Activated T-cell treated with anti-CD3 and anti-CD28 coated beads for 48 hours (primary cell): ENCODE results near the gene KIF1B.
A peak's percentile ranks its signal among the peaks of the same experiment; 100 is the strongest.
"Not testable (repeated sequence)": the region's sequence is repeated elsewhere in the genome, so short reads cannot be mapped to it uniquely, and the experiment has no call there.

ENCODE experiments used
- DNase-seq: peaks from one replicate; pipeline ENCODE4 v3.0.0-alpha.2; 2020; ENCODE audit warnings: low read depth

Gene KIF1B

DNA sequence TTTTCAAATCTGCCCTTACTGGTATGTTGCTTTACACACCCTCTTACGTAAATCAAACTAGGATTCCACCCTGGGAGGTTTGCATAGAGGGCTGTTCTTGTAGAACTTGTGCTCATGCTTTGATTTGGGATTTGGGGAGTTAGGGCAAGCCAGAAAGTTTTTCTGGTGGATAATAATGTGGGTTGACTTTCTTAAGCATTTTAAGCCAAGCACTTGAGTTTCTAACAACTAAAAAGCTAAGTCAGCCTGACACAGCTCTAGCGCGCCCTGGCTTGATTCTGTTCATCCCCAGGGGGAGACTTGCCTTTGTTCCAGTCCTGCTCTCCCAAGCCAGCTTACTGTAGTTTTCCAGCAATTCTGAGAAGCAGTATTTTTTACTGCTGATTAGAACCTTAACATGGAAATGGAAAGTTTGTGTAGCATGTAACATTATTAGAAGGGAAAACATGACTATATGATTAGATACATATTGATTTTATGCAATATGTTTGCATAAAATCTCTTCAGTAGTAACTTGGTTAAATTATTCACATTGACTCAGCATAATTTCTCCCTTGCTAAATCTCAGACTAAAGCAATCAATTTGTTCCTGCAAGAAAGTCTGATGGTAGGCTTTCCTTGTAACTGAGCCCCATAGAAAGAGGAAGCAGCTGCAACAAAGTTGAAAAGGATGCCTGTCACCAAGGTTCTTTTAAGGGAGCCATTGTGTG lies 177.5 kb downstream of the KIF1B start:
- DNase-seq, result no peak

DNA sequence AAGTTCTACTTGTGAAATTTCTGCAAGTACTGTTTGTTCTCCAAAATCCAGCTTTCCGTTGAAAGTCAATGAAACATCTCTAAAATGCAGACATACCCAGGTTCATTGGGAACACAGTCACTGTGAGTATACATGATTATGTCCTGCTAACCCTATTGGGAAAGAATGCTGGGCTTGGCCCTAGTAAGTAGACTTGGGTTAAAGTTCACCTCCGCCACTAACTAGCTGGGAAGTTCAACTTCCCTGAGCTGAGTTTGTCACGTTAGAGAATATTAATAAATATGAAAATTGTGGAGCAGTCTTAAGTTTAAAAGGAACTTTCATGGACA lies 178.0 kb downstream of the KIF1B start:
- DNase-seq, result no peak

GRCh38 chr1:10389271-10389973 lies 179.1 kb downstream of the KIF1B start:
- no peak for DNase-seq

- no peak for DNase-seq
Observed at GRCh38 chr1:10396870-10397269, 186.5 kb downstream of the KIF1B start.

GRCh38 chr1:10398278-10398733 lies 187.9 kb downstream of the KIF1B start:
- no peak for DNase-seq

- DNase-seq, result peak; percentile 98
Observed at GRCh38 chr1:10398734-10399443, 188.5 kb downstream of the KIF1B start, which contains the start of gene PGD. Gene PGD (plus strand): TSS chr1:10399064. CDS start chr1:10399118, 54 bp downstream.

GRCh38 chr1:10399444-10399941 lies 189.1 kb downstream of the KIF1B start:
- peak; percentile 3 for DNase-seq

GRCh38 chr1:10400013-10400412 lies 189.6 kb downstream of the KIF1B start:
- DNase-seq, result no peak

DNA sequence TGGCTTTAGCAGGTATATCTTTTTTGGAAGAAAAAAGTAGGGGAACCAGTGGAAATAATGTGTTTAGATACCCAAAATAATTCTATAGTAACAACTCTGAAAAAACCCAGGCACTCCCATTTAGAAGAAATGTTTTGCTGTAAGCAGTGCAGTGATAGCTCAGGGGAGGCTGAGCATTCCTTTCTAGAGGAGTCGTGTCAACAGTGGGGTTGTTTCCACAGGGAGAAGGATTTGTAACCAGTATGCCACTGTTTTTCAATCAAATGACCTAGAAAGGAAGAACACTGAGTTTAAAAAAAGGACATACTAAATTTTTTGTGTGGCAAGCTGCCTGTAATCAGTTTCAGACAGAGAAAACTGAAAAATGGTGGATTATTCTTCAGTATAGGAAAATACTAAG lies 190.9 kb downstream of the KIF1B start:
- no peak for DNase-seq

DNA sequence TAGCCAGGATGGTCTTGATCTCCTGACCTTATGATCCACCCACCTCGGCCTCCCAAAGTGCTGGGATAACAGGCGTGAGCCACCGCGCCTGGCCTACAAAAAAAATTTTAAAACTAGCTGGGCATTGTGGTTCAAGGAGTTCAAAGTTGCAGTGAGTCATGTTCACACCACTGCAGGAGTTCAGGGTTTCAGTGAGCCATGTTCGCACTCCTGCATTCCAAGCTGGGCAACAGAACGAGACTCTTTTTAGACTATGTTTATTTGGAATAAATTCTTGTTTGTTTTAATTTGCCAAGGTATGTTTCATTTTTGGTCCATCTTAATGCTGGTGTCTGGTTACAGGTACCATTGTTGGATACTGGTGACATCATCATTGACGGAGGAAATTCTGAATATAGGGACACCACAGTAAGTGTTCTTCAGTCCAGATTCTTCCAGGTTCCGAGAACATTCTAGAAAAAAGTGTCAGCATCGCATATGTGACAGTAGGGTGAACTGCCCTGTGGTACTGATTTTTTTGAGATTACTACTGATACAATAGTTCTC lies 192.4 kb downstream of the KIF1B start:
- DNase-seq, result no peak

DNA sequence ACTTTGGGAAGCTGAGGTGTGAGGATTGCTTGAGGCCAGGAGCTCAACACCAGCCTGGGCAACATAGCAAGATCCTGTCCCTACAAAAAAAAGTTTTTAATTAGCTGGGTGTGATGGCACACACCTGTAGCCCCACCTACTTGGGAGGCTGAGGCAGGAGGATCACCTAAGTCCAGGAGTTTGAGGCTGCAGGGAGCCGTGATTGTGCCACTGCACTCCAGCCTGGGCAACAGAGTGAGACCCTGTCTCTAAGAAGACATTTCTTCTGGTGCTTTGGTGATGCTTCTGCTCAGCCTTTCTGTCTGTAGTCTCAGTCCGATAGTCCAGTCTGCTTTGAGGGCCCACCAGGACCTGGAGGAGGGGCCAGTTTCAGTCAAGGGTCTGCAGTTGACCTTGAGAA lies 196.8 kb downstream of the KIF1B start:
- DNase-seq, result no peak

DNA sequence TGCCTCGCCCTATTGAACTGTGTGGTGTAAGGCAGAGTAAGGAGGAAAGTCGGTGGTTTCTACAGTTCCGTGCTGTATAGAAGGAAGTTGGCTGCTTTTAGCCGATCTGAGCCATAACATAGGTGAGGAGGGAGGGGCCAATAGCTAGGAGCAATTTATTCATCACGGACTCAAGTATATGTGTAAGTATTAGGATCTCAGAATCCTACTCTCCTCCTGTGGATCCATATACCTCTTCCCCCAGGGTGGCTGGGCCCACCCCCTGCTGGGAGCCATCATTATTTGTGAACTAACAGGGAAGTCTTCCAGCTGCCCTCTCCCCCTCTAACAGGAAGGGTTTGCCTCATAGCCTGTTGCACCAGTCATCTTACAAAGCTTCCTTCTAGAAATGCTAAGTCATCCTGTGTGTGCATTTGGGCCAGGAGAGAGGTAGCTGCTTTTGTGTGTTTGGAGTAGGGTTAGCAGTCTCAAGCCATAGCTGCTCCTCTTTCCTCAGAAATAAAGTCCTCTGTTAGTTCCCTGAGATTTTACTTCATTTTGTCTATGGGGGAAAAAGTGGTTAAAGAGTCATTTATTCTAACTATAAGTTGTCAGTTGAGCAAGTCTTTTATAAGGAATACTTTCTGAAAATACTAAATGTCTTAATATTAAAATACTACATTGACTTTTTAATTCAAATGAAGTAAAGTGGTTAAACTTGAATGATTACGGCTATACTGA lies 205.0 kb downstream of the KIF1B start:
- no peak for DNase-seq

GRCh38 chr1:10415967-10416366 lies 205.6 kb downstream of the KIF1B start:
- DNase-seq, result not testable (repeated sequence)

DNA sequence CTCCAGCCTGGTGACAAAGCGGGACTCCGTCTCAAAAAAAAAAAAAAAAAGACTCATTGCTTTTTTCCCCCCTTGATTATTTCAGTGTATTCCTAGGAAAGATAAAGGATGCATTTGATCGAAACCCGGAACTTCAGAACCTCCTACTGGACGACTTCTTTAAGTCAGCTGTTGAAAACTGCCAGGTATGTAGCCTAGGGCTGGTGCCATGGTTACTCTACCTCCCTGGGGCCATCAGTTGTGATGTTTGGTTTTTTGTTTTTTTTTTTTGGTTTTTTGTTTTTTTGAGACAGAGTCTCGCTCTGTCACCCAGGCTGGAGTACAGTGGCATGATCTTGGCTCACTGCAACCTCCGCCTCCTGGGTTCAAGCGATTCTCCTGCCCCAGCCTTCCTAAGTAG lies 208.4 kb downstream of the KIF1B start:
- DNase-seq, result not testable (repeated sequence)

DNA sequence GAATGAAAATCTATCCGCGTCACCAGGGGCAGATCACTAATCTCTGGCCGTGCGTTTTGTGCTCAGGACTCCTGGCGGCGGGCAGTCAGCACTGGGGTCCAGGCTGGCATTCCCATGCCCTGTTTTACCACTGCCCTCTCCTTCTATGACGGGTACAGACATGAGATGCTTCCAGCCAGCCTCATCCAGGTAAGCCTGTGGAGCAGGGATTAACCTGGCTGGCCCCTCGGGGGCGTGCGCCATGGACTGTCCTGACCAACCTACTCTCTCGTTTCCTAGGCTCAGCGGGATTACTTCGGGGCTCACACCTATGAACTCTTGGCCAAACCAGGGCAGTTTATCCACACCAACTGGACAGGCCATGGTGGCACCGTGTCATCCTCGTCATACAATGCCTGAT lies 209.0 kb downstream of the KIF1B start:
- no peak for DNase-seq

DNA sequence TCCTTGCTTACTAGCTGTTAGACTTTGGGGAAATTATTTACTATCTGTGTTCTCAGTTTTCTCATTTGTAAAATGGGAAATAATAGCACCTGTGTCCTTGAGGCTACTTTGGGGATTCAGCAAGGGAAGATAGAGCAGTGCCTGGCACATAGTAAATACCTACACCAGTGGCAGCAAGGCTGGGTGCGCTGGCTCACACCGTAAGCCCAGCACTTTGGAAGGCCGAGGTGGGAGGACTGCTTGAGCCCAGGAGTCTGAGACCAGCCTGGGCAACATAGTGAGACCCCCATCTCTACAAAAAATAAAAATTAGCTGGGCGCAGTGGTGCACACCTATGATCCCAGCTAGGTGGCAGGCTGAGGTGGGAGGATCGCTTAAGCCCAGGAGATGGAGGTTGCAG lies 211.3 kb downstream of the KIF1B start:
- no peak for DNase-seq

- DNase-seq, result no peak
Observed at GRCh38 chr1:10424034-10424433, 213.7 kb downstream of the KIF1B start.

DNA sequence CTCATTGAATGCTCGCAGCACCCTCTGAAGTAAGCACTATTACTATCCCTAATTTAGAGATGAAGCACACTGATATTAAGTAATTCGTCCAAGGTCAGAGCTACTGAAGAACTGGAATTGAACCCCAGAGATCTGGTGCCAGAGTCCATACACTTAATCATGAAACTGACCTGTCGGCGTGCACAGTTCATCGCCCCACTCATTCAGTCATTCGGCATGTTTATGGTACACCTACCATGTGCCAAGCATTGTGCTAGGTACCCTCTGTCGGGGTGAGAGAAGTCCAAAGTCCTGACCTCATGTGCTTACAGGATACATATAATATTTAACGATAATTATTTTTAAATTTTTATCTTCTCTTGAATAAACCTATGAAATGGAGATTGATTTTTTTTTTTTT lies 214.3 kb downstream of the KIF1B start:
- no peak for DNase-seq

DNA sequence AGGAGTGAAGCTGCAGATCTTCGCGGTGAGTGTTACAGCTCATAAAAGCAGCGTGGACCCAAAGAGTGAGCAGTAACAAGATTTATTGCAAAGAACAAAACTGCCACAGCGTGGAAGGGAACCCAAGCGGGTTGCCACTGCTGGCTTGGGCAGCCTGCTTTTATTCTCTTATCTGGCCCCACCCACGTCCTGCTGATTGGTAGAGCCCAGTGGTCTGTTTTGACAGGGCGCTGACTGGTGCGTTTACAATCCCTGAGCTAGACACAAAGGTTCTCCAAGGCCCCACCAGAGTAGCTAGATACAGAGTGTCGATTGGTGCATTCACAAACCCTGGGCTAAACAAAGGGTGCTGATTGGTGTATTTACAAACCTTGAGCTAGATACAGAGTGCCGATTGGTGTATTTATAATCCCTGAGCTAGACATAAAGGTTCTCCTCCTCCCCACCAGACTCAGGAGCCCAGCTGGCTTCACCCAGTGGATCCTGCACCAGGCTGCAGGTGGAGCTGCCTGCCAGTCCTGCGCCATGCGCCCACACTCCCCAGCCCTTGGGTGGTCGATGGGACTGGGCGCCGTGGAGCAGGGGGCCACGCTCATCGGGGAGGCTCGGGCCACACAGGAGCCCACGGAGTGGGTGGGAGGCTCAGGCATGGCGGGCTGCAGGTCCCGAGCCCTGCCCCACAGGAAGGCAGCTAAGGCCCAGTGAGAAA lies 215.6 kb downstream of the KIF1B start:
- not testable (repeated sequence) for DNase-seq

- DNase-seq, result not testable (repeated sequence)
Observed at GRCh38 chr1:10426535-10426848, 216.1 kb downstream of the KIF1B start.

DNA sequence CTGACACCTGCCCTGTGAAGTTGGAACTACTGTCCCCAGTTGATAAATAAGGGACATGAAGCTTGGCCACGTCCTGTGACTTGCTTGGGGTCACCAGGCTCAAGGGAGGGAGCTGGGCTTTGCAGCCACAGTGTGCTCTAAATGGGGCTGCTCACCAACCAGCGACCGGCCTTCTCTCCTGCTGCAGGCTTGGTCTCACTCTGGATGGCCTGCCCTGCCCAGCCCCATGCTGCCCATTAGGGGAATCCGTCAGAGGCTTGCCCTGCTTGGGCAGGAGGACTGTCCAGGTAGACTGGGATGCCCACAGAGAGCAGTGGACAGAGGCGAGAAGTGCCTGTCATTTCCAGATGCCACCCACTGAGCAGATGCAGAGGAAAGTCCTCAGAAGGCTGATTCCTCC lies 218.6 kb downstream of the KIF1B start:
- DNase-seq, result no peak

GRCh38 chr1:10429868-10430215 lies 219.5 kb downstream of the KIF1B start:
- DNase-seq, result no peak
